Stimulated activated CD8-positive, alpha-beta memory T cell treated with anti-CD3 and anti-CD28 coated beads, Interleukin-7, amount 100 ng/mL, for 1 hour (primary cell): Measurements from ENCODE around the gene BNIP5.

Source experiments
- DNase-seq, 2 donors: peaks; one replicate each; pipeline ENCODE4 v3.0.0-alpha.2; 2020; ENCODE audit warnings: low read depth in 2 of 2

Gene BNIP5

GRCh38 chr6:36296240-36296639 lies 40.4 kb downstream of the BNIP5 start:
- DNase-seq = no peak

- no peak for DNase-seq
Observed at GRCh38 chr6:36292170-36292569, 44.5 kb downstream of the BNIP5 start.

GRCh38 chr6:36290668-36291620 lies 45.7 kb downstream of the BNIP5 start:
- DNase-seq = no peak

- DNase-seq = no peak
Observed at GRCh38 chr6:36289281-36289878, 47.3 kb downstream of the BNIP5 start.

- DNase-seq = no peak
Observed at GRCh38 chr6:36286858-36287257, 49.8 kb downstream of the BNIP5 start.

GRCh38 chr6:36285797-36286196 lies 50.9 kb downstream of the BNIP5 start:
- no peak for DNase-seq

- no peak for DNase-seq
Observed at GRCh38 chr6:36285187-36285671, 51.5 kb downstream of the BNIP5 start.

- no peak for DNase-seq
Observed at GRCh38 chr6:36284359-36284758, 52.3 kb downstream of the BNIP5 start.

- no peak for DNase-seq
Observed at GRCh38 chr6:36283608-36284007, 53.1 kb downstream of the BNIP5 start.

- DNase-seq = no peak
Observed at GRCh38 chr6:36280983-36281382, 55.7 kb downstream of the BNIP5 start.

- no peak for DNase-seq
Observed at GRCh38 chr6:36280467-36280866, 56.2 kb downstream of the BNIP5 start.

GRCh38 chr6:36277946-36278470 lies 58.7 kb downstream of the BNIP5 start:
- no peak for DNase-seq

- DNase-seq = no peak
Observed at GRCh38 chr6:36276581-36277536, 59.8 kb downstream of the BNIP5 start.

GRCh38 chr6:36273802-36274514 lies 62.7 kb downstream of the BNIP5 start:
- no peak for DNase-seq

GRCh38 chr6:36273067-36273466 lies 63.6 kb downstream of the BNIP5 start:
- DNase-seq = no peak

- DNase-seq = no peak
Observed at GRCh38 chr6:36272234-36272633, 64.5 kb downstream of the BNIP5 start.

- no peak for DNase-seq
Observed at GRCh38 chr6:36269834-36270705, 66.6 kb downstream of the BNIP5 start, which contains the start of gene PNPLA1. PNPLA1 (plus strand) TSS chr6:36270060; CDS start chr6:36270460, 400 bp downstream.

- DNase-seq = no peak
Observed at GRCh38 chr6:36268478-36269275, 68.0 kb downstream of the BNIP5 start.
